Caki2 (cell line): ENCODE data around the gene CCM2. TPM values are rescaled to one million over a fixed set of nuclear protein-coding genes. Genes with fewer than 3 reads are reported as not detected.

Experiments
- DNase-seq: peaks from one replicate; pipeline ENCODE4 v3.0.0-alpha.2; 2015; ENCODE audit warnings: low read depth
- in situ Hi-C: cut with HindIII; loops from 2 replicates; pipeline ENCODE4 v1.10.0; 2016; ENCODE audit warnings: low sequenced_read_pairs, low pct_unique_long_range_greater_than_20kb, mixed read lengths
- total RNA-seq: library from RNA; depleted of rRNA; stranded (reverse); fragments of >200 nt; shearing (Covaris generic); gene quantifications from 2 replicates; pipeline ENCODE4 v1.2.3, GENCODE V29; 2014; ENCODE audit warnings: low replicate concordance; rRNA removed

CCM2 gene
- total RNA-seq, 1 experiment from 2014 or later: 81.5 TPM

DNA sequence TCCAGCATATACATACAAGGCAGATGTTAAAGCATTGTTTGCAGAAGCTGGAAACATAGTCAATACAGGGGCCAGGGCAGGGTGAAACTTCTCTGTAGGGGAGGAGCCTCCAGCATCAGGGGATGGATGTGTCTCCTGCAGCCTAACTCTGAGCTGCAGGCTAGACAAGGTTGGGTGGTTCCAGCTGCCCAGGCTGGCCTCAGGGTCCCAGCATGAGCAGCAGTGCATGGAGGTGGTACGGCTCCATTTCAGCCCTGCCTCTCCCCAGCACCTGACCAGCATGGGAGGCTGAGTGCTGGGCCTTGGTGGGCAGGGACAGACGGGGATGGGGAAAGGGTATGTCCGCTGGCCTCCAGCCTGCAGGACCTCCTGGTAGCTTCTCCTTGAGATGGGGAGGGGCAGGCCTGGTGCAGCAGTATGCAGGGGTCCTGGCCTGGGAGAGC lies 118.9 kb downstream of the CCM2 start:
- DNase-seq: no peak
- in situ Hi-C loops: no loop called here

GRCh38 chr7:45119550-45119949 lies 119.5 kb downstream of the CCM2 start:
- in situ Hi-C loops: no loop called here
- DNase-seq: no peak

- DNase-seq: no peak
- in situ Hi-C loops: no loop called here
Measured at GRCh38 chr7:45122975-45123860, 123.2 kb downstream of the CCM2 start.

DNA sequence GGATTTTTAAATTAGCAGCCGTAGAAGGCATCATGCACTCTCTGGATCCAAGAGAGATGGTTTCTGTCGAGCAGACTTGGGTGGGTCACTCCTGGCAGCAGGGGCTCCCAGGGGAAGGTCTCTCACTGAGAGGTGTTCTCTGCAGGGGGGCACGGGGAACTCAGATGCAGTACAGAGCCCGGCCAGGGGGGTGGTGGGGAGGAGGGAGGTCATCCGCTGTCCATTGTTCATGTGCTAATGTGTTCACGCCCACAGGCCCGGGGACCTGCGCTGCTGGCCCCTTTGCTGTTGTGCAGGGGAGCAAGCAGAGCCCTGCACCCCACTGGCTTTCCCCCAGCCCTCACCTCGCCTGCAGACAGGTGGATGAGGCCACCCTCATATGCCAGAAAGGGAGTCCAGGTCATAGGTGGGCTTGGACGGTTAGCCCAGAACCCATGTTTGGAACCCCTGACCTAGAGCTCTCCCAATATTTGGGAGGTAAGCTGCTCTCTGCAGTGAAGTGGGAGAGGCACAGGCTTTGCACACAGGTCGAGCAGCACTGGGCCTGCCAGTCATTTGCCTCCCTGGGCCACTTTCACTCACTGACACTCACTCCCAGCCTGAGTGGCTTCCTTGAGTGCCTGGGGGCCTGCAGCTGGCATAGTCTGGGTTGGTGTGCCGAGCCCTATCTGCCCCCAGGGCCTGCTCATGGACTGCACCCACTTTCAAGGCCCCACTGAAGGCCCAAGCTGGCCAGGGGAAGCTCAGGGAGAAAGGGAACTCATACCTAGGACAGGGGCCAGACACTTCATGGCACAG lies 124.1 kb downstream of the CCM2 start:
- no peak for DNase-seq
- in situ Hi-C loops: no loop called here

GRCh38 chr7:45125193-45125904 lies 125.3 kb downstream of the CCM2 start:
- DNase-seq: no peak
- in situ Hi-C loops: no loop called here

Other genes with a start within 250 kb of the CCM2 start
- 5,475 and 6,139 TPM in 2 replicates for gene PPIA, start 203.5 kb upstream of the CCM2 start, total RNA-seq
- 468 and 657 TPM in 2 replicates for gene H2AZ2, start 152.1 kb upstream of the CCM2 start, total RNA-seq
- gene PURB, start 114.7 kb upstream of the CCM2 start, total RNA-seq: 11.6 and 15.9 TPM in 2 replicates
- gene MYO1G, start 21.2 kb upstream of the CCM2 start, total RNA-seq: not detected in 2 replicates
- not detected in 2 replicates for gene NACAD, start 88.8 kb downstream of the CCM2 start, total RNA-seq
- 139 and 165 TPM in 2 replicates for gene TBRG4, start 111.5 kb downstream of the CCM2 start, total RNA-seq
- gene RAMP3, start 157.6 kb downstream of the CCM2 start, total RNA-seq: not detected in 2 replicates